MM.1S (cell line): ENCODE results near the gene GNPTG.

Experiments
- DNase-seq: peaks from one replicate; pipeline ENCODE4 v3.0.0-alpha.2; 2015
- H2AFZ ChIP-seq: fragments of 300-600 bp; sonication (generic); 2 replicates; pipeline ENCODE4 v1.6.0; 2016; ENCODE audit warnings: antibody characterized with exemption, low read length
- H3F3A ChIP-seq: fragments of 300-600 bp; sonication (generic); 2 replicates; pipeline ENCODE4 v1.6.1; 2016; ENCODE audit warnings: mild to moderate bottlenecking, antibody characterized with exemption, low read length, moderate library complexity, mixed read lengths; ENCODE audit not compliant: insufficient read depth
- H3K27ac ChIP-seq: fragments of 300-600 bp; sonication (generic); 2 replicates; pipeline ENCODE4 v1.5.1; 2016; ENCODE audit warnings: mild to moderate bottlenecking, low read length
- H3K27me3 ChIP-seq: fragments of 300-600 bp; sonication (generic); replicated peaks from 2 replicates; pipeline ENCODE4 v1.6.0; 2016; ENCODE audit warnings: low read length; ENCODE audit not compliant: insufficient read depth
- H3K36me3 ChIP-seq: fragments of 300-600 bp; sonication (generic); replicated peaks from 2 replicates; pipeline ENCODE4 v1.6.1; 2016; ENCODE audit warnings: mild to moderate bottlenecking, low read length, mixed read lengths; ENCODE audit not compliant: insufficient read depth
- H3K4me1 ChIP-seq: fragments of 300-600 bp; sonication (generic); 2 replicates; pipeline ENCODE4 v1.6.1; 2016; ENCODE audit warnings: low read length, mixed read lengths
- H3K4me2 ChIP-seq: fragments of 300-600 bp; sonication (generic); 2 replicates; pipeline ENCODE4 v1.6.0; 2016; ENCODE audit warnings: low read depth, low read length
- H3K4me3 ChIP-seq: fragments of 300-600 bp; sonication (generic); 2 replicates; pipeline ENCODE4 v1.5.1; 2016; ENCODE audit warnings: low read length, mixed read lengths
- H3K79me2 ChIP-seq: fragments of 300-600 bp; sonication (generic); 2 replicates; pipeline ENCODE4 v1.6.1; 2016; ENCODE audit warnings: mixed run types, low read length, mixed read lengths
- H3K9ac ChIP-seq: fragments of 300-600 bp; sonication (generic); 2 replicates; pipeline ENCODE4 v1.6.1; 2016; ENCODE audit warnings: low read length, mixed read lengths
- H3K9me2 ChIP-seq: fragments of 300-600 bp; sonication (generic); replicated peaks from 2 replicates; pipeline ENCODE4 v1.6.1; 2016; ENCODE audit warnings: mild to moderate bottlenecking, low read length, mixed read lengths; ENCODE audit not compliant: insufficient read depth
- H3K9me3 ChIP-seq: fragments of 300-600 bp; sonication (generic); replicated peaks from 2 replicates; pipeline ENCODE4 v1.6.1; 2016; ENCODE audit warnings: mild to moderate bottlenecking, low read length, mixed read lengths; ENCODE audit not compliant: insufficient read depth
- H4K20me1 ChIP-seq: fragments of 300-600 bp; sonication (generic); 2 replicates; pipeline ENCODE4 v1.6.1; 2016; ENCODE audit warnings: mild to moderate bottlenecking, low read length, moderate library complexity, mixed read lengths; ENCODE audit not compliant: insufficient read depth
- CTCF ChIP-seq: fragments of 300-600 bp; sonication (generic); IDR thresholded peaks from 2 replicates; pipeline ENCODE4 v1.5.1; 2016; ENCODE audit warnings: antibody characterized with exemption, low read length, mixed read lengths
- EZH2 ChIP-seq: fragments of 300-600 bp; sonication (generic); optimal IDR thresholded peaks from 2 replicates; pipeline ENCODE3; 2017; ENCODE audit warnings: low read depth, mild to moderate bottlenecking, antibody characterized with exemption, low read length, mixed read lengths
- EZH2phosphoT487 ChIP-seq: fragments of 300-600 bp; sonication (generic); IDR thresholded peaks from 2 replicates; pipeline ENCODE4 v1.6.1; 2018; ENCODE audit warnings: antibody characterized with exemption, low read length

GNPTG gene

GRCh38 chr16:1403036-1403435, 51.3 kb downstream of the GNPTG start:
- H3K9me3 ChIP-seq, result no peaks in the 10 kb centered on the region
- no peak overlapping the region for H3K27ac ChIP-seq
- TF ChIP-seq EZH2, result no peak
- no peak for TF ChIP-seq EZH2phosphoT487
- no peak for TF ChIP-seq CTCF
- H2AFZ ChIP-seq, result no peak overlapping the region
- no peaks in the 10 kb centered on the region for H3K27me3 ChIP-seq
- no peak for DNase-seq
- H3K79me2 ChIP-seq, result peaks cover 49% of the 10 kb centered on the region
- H3K9ac ChIP-seq, result no peak overlapping the region
- H3K4me1 ChIP-seq, result no peaks in the 10 kb centered on the region
- H3K9me2 ChIP-seq, result no peaks in the 10 kb centered on the region
- H3K4me3 ChIP-seq, result no peak overlapping the region
- H3K4me2 ChIP-seq, result no peak overlapping the region
- H3F3A ChIP-seq, result no peaks in the 10 kb centered on the region
- peaks cover 6% of the 10 kb centered on the region; the same call in 1 of the 2 replicates for H3K36me3 ChIP-seq
- H4K20me1 ChIP-seq, result peaks cover 6% of the 10 kb centered on the region

DNA sequence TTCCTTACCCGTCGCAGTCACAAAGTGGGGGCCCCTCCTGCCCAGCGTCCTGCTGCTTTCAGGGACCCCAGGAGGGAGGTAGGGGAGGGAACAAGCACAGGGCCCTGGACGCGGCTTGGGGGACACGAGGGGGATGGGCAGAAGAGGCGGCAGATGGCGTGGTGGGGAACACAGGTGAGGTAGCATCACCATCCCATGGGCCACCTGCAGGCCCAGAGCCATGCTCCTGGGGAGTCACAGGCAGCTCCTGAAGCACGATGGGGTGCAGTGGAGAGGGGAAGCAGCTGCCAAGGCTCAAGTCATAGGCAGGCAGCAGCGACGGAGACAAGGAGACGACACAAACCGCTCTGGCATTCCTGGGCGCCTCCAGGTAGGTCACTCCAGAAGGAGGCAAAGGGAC, 52.0 kb downstream of the GNPTG start:
- peaks cover 56% of the 10 kb centered on the region for H3K79me2 ChIP-seq

DNA sequence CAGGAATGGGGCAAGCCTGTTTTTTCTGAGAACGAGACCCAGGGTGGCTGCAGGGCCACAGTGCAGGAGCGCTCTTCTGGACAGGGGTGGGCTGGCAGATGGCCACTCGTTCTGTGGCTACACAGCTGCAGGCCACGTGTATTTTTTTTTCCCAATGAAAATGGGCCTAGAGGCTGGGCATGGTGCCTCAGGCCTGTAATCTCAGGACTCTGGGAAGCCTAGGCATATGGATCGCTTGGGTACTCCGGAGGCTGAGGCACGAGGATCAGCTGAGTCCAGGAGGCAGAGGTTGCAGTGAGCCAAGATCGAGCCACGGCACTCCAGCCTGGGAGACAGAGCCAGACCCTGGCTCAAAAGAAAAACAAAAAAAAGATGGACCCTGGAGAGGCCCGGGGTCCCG, 56.0 kb downstream of the GNPTG start:
- 0 out of 2 replicates have a peak, but pooled peaks cover 3% of the 10 kb centered on the region for H3K36me3 ChIP-seq
- H3K79me2 ChIP-seq, result peaks cover 89% of the 10 kb centered on the region
- H3K9ac ChIP-seq, result no peak overlapping the region
- no peaks in the 10 kb centered on the region for H3F3A ChIP-seq
- no peak overlapping the region for H3K27ac ChIP-seq
- H3K4me1 ChIP-seq, result 0 out of 2 replicates have a peak, but pooled peaks cover 2% of the 10 kb centered on the region
- no peaks in the 10 kb centered on the region for H3K9me2 ChIP-seq
- peaks cover 6% of the 10 kb centered on the region for H4K20me1 ChIP-seq
- no peak overlapping the region for H2AFZ ChIP-seq
- TF ChIP-seq EZH2phosphoT487 (no peak), EZH2 (no peak), CTCF (no peak)
- no peak for DNase-seq
- H3K9me3 ChIP-seq, result no peaks in the 10 kb centered on the region
- H3K4me3 ChIP-seq, result no peak overlapping the region
- H3K4me2 ChIP-seq, result peak overlapping the region; percentile 79; the same call in 1 of the 2 replicates
- H3K27me3 ChIP-seq, result no peaks in the 10 kb centered on the region

More for the DNA sequence above, 52.0 kb downstream of the GNPTG start:
- TF ChIP-seq CTCF, result no peak
- no peak for TF ChIP-seq EZH2phosphoT487
- no peak for TF ChIP-seq EZH2
- Histone ChIP-seq H3K9ac (no peak overlapping the region), H3K9me2 (no peaks in the 10 kb centered on the region), H3K4me1 (0 out of 2 replicates have a peak, but pooled peaks cover 2% of the 10 kb centered on the region), H3K4me2 (no peak overlapping the region), H3K27me3 (no peaks in the 10 kb centered on the region), H3K36me3 (peaks cover 6% of the 10 kb centered on the region; the same call in 1 of the 2 replicates), H3F3A (no peaks in the 10 kb centered on the region), H3K9me3 (no peaks in the 10 kb centered on the region), H3K27ac (no peak overlapping the region), H4K20me1 (peaks cover 6% of the 10 kb centered on the region), H3K4me3 (no peak overlapping the region), H2AFZ (no peak overlapping the region)
- no peak for DNase-seq
